ENCODE results near the gene NDUFV3. TPM values are rescaled to one million over a fixed set of nuclear protein-coding genes. Genes with fewer than 3 reads are reported as not detected.
"Not testable (repeated sequence)": the region's sequence is repeated elsewhere in the genome, so short reads cannot be mapped to it uniquely, and the experiment has no call there.

The NDUFV3 gene
- total and polyA plus RNA-seq, 12 donors: 25.9 to 63.7 (median 52.2) TPM

GRCh38 chr21:42864815-42865775 is 28.0 kb upstream of the NDUFV3 start:
- Histone ChIP-seq H3K9me3 (no peaks in the 10 kb centered on the region), H3K4me3 (no peak overlapping the region), H3K27me3 (no peaks in the 10 kb centered on the region), H3K4me1 (peaks cover 0 to 37% (median 12%) of the 10 kb centered on the region in 9 donors), H3K27ac (peak overlapping the region in 6 of 10 donors; percentile 12 to 55 (median 44)), H3K36me3 (peaks cover 0 to 94% (median 5%) of the 10 kb centered on the region in 9 donors)
- ATAC-seq (peak; percentile 16 to 69 (median 45)), DNase-seq (no peak)
- TF ChIP-seq, protein P1, sequence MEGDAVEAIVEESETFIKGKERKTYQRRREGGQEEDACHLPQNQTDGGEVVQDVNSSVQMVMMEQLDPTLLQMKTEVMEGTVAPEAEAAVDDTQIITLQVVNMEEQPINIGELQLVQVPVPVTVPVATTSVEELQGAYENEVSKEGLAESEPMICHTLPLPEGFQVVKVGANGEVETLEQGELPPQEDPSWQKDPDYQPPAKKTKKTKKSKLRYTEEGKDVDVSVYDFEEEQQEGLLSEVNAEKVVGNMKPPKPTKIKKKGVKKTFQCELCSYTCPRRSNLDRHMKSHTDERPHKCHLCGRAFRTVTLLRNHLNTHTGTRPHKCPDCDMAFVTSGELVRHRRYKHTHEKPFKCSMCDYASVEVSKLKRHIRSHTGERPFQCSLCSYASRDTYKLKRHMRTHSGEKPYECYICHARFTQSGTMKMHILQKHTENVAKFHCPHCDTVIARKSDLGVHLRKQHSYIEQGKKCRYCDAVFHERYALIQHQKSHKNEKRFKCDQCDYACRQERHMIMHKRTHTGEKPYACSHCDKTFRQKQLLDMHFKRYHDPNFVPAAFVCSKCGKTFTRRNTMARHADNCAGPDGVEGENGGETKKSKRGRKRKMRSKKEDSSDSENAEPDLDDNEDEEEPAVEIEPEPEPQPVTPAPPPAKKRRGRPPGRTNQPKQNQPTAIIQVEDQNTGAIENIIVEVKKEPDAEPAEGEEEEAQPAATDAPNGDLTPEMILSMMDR (IDR thresholded peaks at IDR 0.05): no peak
- intact Hi-C loops (cut with DNase I): no loop called here
- 71 to 75% methylated on average over 26 of the region's 26 CpGs for WGBS, 2 donors

GRCh38 chr21:42865776-42866160 is 27.3 kb upstream of the NDUFV3 start:
- ATAC-seq: peak; percentile 32 to 93 (median 82)
- Histone ChIP-seq H3K4me1 (peaks cover 0 to 37% (median 12%) of the 10 kb centered on the region in 9 donors), H3K36me3 (peaks cover 0 to 94% (median 5%) of the 10 kb centered on the region in 9 donors), H3K27me3 (no peaks in the 10 kb centered on the region), H3K4me3 (no peak overlapping the region), H3K9me3 (no peaks in the 10 kb centered on the region), H3K27ac (peak overlapping the region in 5 of 10 donors; percentile 26 to 55 (median 50))
- intact Hi-C loops (cut with DNase I): no loop called here
- peak; percentile 69 to 71 for DNase-seq
- 41 to 54% methylated on average over 8 of the region's 8 CpGs for WGBS, 2 donors
- TF ChIP-seq, protein P1 (IDR thresholded peaks at IDR 0.05): no peak

DNA sequence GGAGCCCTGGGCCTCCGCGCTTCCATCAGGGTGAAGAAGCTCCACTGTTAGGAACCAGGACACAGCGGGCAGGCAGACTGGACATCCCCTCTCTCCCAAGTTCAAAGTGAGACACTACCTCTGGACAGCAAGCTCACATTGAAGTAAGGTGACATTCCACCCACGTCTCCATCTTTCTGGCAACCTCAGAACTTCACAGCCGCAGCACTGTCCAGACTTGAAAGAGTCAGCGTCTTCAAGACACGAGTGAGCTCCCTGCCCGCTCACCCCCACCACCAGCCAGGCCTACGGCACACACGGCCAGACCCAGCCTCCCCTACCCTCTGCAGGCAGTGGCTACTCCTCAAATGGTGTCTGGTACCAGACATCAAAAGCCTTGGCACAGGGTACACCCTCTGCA is 24.9 kb upstream of the NDUFV3 start:
- Histone ChIP-seq H3K4me1 (peaks cover 0 to 22% (median 10%) of the 10 kb centered on the region in 9 donors), H3K9me3 (no peaks in the 10 kb centered on the region), H3K4me3 (no peak overlapping the region), H3K36me3 (peaks cover 2 to 94% (median 27%) of the 10 kb centered on the region in 9 donors), H3K27ac (no peak overlapping the region), H3K27me3 (no peaks in the 10 kb centered on the region)
- ATAC-seq (no peak), DNase-seq (no peak)
- intact Hi-C loops (cut with DNase I): no loop called here
- 95% methylated on average over 10 of the region's 10 CpGs for WGBS, 2 donors
- TF ChIP-seq, protein P1 (IDR thresholded peaks at IDR 0.05): no peak

- Histone ChIP-seq H3K36me3 (peaks cover 4 to 86% (median 41%) of the 10 kb centered on the region in 9 donors), H3K27me3 (no peaks in the 10 kb centered on the region), H3K4me1 (peaks cover 0 to 9% (median 5%) of the 10 kb centered on the region in 9 donors), H3K27ac (no peak overlapping the region), H3K9me3 (no peaks in the 10 kb centered on the region), H3K4me3 (no peak overlapping the region)
- DNase-seq: no peak
- intact Hi-C loops (cut with DNase I): no loop called here
- 80 to 90% methylated on average over 7 of the region's 7 CpGs for WGBS, 2 donors
- peak in 1 of 8 donors; percentile 20 for ATAC-seq
- TF ChIP-seq, protein P1 (IDR thresholded peaks at IDR 0.05): no peak
Observed at GRCh38 chr21:42873096-42873495, 20.0 kb upstream of the NDUFV3 start.

- 88% methylated on average over 10 of the region's 10 CpGs for WGBS, 2 donors
- H3K4me3 ChIP-seq; intact Hi-C loops (cut with DNase I); H3K27ac ChIP-seq; ATAC-seq; H3K9me3 ChIP-seq; H3K27me3 ChIP-seq; DNase-seq: not testable (repeated sequence)
- peaks cover 5 to 25% (median 19%) of the 10 kb centered on the region in 9 donors for H3K4me1 ChIP-seq
- H3K36me3 ChIP-seq: peaks cover 0 to 59% (median 35%) of the 10 kb centered on the region in 9 donors
Observed at GRCh38 chr21:42875811-42876210, 17.3 kb upstream of the NDUFV3 start.
